Measurements from ENCODE around the gene HMCN2. TPM values are rescaled to one million over a fixed set of nuclear protein-coding genes. Genes with fewer than 3 reads are reported as not detected.

HMCN2 gene
- total and polyA plus RNA-seq, 2 of the 4 experiments (the other 2 are of a cell fraction) = 0.02 TPM; not detected in 1

DNA sequence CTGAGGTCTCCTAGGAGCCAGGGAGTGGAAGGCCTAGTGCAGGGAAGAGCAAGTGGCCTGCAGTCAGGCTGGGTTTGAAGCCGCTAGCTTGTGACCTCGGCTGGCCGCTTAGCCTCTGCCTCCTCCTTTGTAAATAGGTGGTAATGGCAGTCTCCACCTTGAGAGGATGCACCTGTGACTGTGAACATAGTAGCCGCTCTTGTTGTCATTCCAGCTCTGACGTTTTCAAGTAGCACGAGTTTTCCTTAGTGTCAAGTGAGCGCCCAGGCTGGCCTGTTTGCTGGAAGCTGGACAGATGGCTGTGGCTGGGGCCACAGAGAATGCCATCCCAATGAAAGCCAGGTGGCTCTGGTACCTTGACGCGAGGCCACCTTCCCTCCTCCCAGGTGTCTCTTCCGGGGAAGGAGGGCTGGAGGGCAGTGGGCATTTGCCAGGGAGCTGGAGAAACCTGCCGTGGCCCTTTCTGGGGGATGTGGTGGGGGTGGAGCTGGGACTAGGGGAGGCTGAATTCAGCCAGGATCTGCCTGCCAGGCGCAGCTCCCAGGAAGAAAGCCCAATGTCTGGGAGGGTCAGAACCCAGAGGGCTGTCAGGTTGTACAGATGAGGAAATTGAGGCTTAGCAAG is 181.7 kb downstream of the HMCN2 start:
- H3K14ac ChIP-seq (replicated peaks; ENCODE audit: low read depth, low read length) = peak overlapping the region; percentile 69; the same call in 1 of the 2 replicates
- intact Hi-C loops (cut with micrococcal nuclease) (loop anchor here (2.0 kb wide), 1 partner anchor 341 kb away; no protein-coding TSS in a partner anchor), in situ Hi-C loops (cut with MboI; ENCODE audit: low sequenced_read_pairs) (no loop called here), dilution Hi-C loops (cut with HindIII; ENCODE audit: low sequenced_read_pairs, unreplicated experiment) (no loop called here)
- peak overlapping the region; percentile 72 for H2AK5ac ChIP-seq (ENCODE audit: low read depth, low read length)
- H3K4me3 ChIP-seq (ENCODE audit: insufficient read depth, low read depth, low read length) = no peak overlapping the region
- no peak for TF ChIP-seq BHLHE40 (IDR thresholded peaks at IDR 0.05; ENCODE audit: low read depth, low read length)
- TF ChIP-seq CEBPB (IDR thresholded peaks at IDR 0.05; ENCODE audit: low read depth, low read length) = no peak
- TF ChIP-seq CHD1 (IDR thresholded peaks at IDR 0.05; ENCODE audit: low read depth, low read length) = no peak
- TF ChIP-seq, protein P1, sequence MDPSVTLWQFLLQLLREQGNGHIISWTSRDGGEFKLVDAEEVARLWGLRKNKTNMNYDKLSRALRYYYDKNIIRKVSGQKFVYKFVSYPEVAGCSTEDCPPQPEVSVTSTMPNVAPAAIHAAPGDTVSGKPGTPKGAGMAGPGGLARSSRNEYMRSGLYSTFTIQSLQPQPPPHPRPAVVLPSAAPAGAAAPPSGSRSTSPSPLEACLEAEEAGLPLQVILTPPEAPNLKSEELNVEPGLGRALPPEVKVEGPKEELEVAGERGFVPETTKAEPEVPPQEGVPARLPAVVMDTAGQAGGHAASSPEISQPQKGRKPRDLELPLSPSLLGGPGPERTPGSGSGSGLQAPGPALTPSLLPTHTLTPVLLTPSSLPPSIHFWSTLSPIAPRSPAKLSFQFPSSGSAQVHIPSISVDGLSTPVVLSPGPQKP (IDR thresholded peaks at IDR 0.05; ENCODE audit: borderline replicate concordance, low read depth, low read length) = no peak
- no peak for TF ChIP-seq FOS (IDR thresholded peaks at IDR 0.05; ENCODE audit: low read depth, low read length)
- TF ChIP-seq RAD21 (IDR thresholded peaks at IDR 0.05; ENCODE audit: low read length) = no peak
- TF ChIP-seq MXI1 (IDR thresholded peaks at IDR 0.05; ENCODE audit: borderline replicate concordance, low read depth, low read length) = no peak
- TF ChIP-seq RCOR1 (IDR thresholded peaks at IDR 0.05; ENCODE audit: insufficient replicate concordance, low read length) = no peak
- no peak for TF ChIP-seq CTCF (conservative IDR thresholded peaks at IDR 0.05; ENCODE audit: low read depth, low read length)
- no peaks in the 10 kb centered on the region for H3K9me3 ChIP-seq (ENCODE audit: control insufficient read depth, insufficient read depth, low read length)
- H4K20me1 ChIP-seq (ENCODE audit: insufficient read depth, low read length) = peaks cover 2% of the 10 kb centered on the region; the same call in 1 of the 2 replicates
- H2AK9ac ChIP-seq (replicated peaks; ENCODE audit: low read depth, low read length, poor library complexity) = peak overlapping the region; percentile 60
- ChIA-PET CTCF (interaction anchor here (0.6 kb wide), 1 partner anchor 105 kb away, joined by 4 read pairs; no protein-coding TSS in a partner anchor), POLR2A (ENCODE audit: unreplicated experiment) (no interaction called here)
- H3K79me1 ChIP-seq (ENCODE audit: low read depth in 1 of 2, low read length in 2 of 2) = no peaks in the 10 kb centered on the region
- peaks cover 41% of the 10 kb centered on the region for H3K4me1 ChIP-seq (ENCODE audit: control insufficient read depth, insufficient read depth, low read length)
- no peak overlapping the region for H3K56ac ChIP-seq (ENCODE audit: extremely low read depth, insufficient read depth, low read length)
- no peaks in the 10 kb centered on the region for H3K36me3 ChIP-seq (ENCODE audit: control insufficient read depth, insufficient read depth, low read length)
- peaks cover 15% of the 10 kb centered on the region for H3K9me1 ChIP-seq (ENCODE audit: insufficient read depth, low read length)
- no peak overlapping the region for H3K4me2 ChIP-seq (ENCODE audit: low read depth, low read length)
- peak overlapping the region; percentile 7; the same call in 1 of the 2 replicates for H4K5ac ChIP-seq (ENCODE audit: low read depth, low read length)
- H3K27me3 ChIP-seq (ENCODE audit: control insufficient read depth, insufficient read depth, low read length) = peaks cover 6% of the 10 kb centered on the region; the same call in 1 of the 2 replicates
- 80% methylated on average over 4 of the region's 12 CpGs; no CpG with 5 or more reads in 1 of the 2 experiments for WGBS, 2 experiments (ENCODE audit: extremely low coverage in 2 of 2, insufficient read length in 1 of 2)
- H4K8ac ChIP-seq (ENCODE audit: low read depth in 2 of 2, low read length in 2 of 2) = peak overlapping the region; percentile 40 to 64; a peak in 3 of 4 replicates
- peak overlapping the region; percentile 87 for H2BK120ac ChIP-seq (ENCODE audit: low read depth, low read length)
- H2BK20ac ChIP-seq (ENCODE audit: low read depth, low read length) = peak overlapping the region; percentile 27
- H4K91ac ChIP-seq (ENCODE audit: insufficient read depth, low read depth, low read length) = peak overlapping the region; percentile 77
- peak overlapping the region; percentile 81; the same call in 1 of the 2 replicates for H3K27ac ChIP-seq (ENCODE audit: insufficient read depth, low read length)
- peak overlapping the region; percentile 34; the same call in 1 of the 2 replicates for H3K9ac ChIP-seq (ENCODE audit: low read depth, low read length)
- ATAC-seq (ENCODE audit: low read depth) (no peak), DNase-seq (no peak)
- 0 out of 2 replicates have a peak overlapping the region, but pooled peaks have one; percentile 2 for H3K23ac ChIP-seq (ENCODE audit: low read depth, low read length)
- BruUV-seq (replicated peaks) = no TSS peak
- peak overlapping the region; percentile 7 for H2BK5ac ChIP-seq (ENCODE audit: low read depth, low read length, poor library complexity, severe bottlenecking)
- H3K4ac ChIP-seq (ENCODE audit: low read depth, low read length) = peak overlapping the region; percentile 83
- H2BK15ac ChIP-seq (ENCODE audit: low read depth, low read length) = peak overlapping the region; percentile 36; the same call in 1 of the 3 replicates
- peak overlapping the region; percentile 29; the same call in 1 of the 2 replicates for H3K18ac ChIP-seq (ENCODE audit: low read depth, low read length)
- H2AFZ ChIP-seq (replicated peaks; ENCODE audit: low read length, poor library complexity) = peak overlapping the region; percentile 19
